Mesenteric fat pad (tissue), 1 donor: ENCODE measurements around the gene TLE4. TPM values are rescaled to one million over a fixed set of nuclear protein-coding genes. Genes with fewer than 3 reads are reported as not detected.
"Not testable (repeated sequence)": the region's sequence is repeated elsewhere in the genome, so short reads cannot be mapped to it uniquely, and the experiment has no call there.

Experiments
- DNase-seq: peaks from one replicate; pipeline ENCODE4 v3.0.0-alpha.2; 2020; ENCODE audit warnings: low spot score
- total RNA-seq: library from RNA; stranded (reverse); fragmentation: NEBNext Ultra II Directional; extraction: Animal tissue kit (Norgen Biotek cat#: 25700); gene quantifications from one replicate; pipeline ENCODE4 v1.2.1, GENCODE V29; 2021
- donor health status: DM: yes; HTN: yes; CAD: no.

TLE4 gene
- total RNA-seq, 1 donor from 2014 or later = 25.5 TPM

- no peak for DNase-seq
These were observed 147.3 kb downstream of the TLE4 start for GRCh38 chr9:79719021-79719420.

- no peak for DNase-seq
These were observed 148.2 kb downstream of the TLE4 start for GRCh38 chr9:79719989-79720388.

GRCh38 chr9:79731171-79731890 lies 159.6 kb downstream of the TLE4 start:
- DNase-seq = no peak

- DNase-seq = no peak
These were observed 163.4 kb downstream of the TLE4 start for GRCh38 chr9:79735023-79735779.

GRCh38 chr9:79736051-79736450 lies 164.3 kb downstream of the TLE4 start:
- DNase-seq = no peak

- no peak for DNase-seq
These were observed 169.6 kb downstream of the TLE4 start for GRCh38 chr9:79741381-79741780.

- no peak for DNase-seq
These were observed 170.5 kb downstream of the TLE4 start for GRCh38 chr9:79742110-79742721.

- DNase-seq = no peak
These were observed 172.8 kb downstream of the TLE4 start for GRCh38 chr9:79744521-79744920.

GRCh38 chr9:79745752-79746336 lies 174.1 kb downstream of the TLE4 start:
- DNase-seq = no peak

GRCh38 chr9:79751895-79752466 lies 180.2 kb downstream of the TLE4 start:
- not testable (repeated sequence) for DNase-seq

GRCh38 chr9:79756414-79756813 lies 184.6 kb downstream of the TLE4 start:
- no peak for DNase-seq

- DNase-seq = no peak
These were observed 185.3 kb downstream of the TLE4 start for GRCh38 chr9:79757074-79757473.

- DNase-seq = no peak
These were observed 186.3 kb downstream of the TLE4 start for GRCh38 chr9:79757881-79758669.

GRCh38 chr9:79759460-79759859 lies 187.7 kb downstream of the TLE4 start:
- DNase-seq = no peak

- no peak for DNase-seq
These were observed 190.3 kb downstream of the TLE4 start for GRCh38 chr9:79762070-79762469.

GRCh38 chr9:79763671-79764285 lies 192.0 kb downstream of the TLE4 start:
- no peak for DNase-seq

- no peak for DNase-seq
These were observed 192.6 kb downstream of the TLE4 start for GRCh38 chr9:79764374-79764773.

- DNase-seq = no peak
These were observed 193.7 kb downstream of the TLE4 start for GRCh38 chr9:79765466-79765865.

GRCh38 chr9:79766091-79766490 lies 194.3 kb downstream of the TLE4 start:
- no peak for DNase-seq

GRCh38 chr9:79768194-79768593 lies 196.4 kb downstream of the TLE4 start:
- no peak for DNase-seq
